ACHN (cell line): ENCODE results near the gene ANOS1.
"Not testable (repeated sequence)": the region's sequence is repeated elsewhere in the genome, so short reads cannot be mapped to it uniquely, and the experiment has no call there.

ENCODE experiments used
- DNase-seq: peaks from one replicate; pipeline ENCODE4 v3.0.0-alpha.2; 2015
- in situ Hi-C: cut with HindIII; loops from 2 replicates; pipeline ENCODE4 v1.10.0; 2017; ENCODE audit warnings: low sequenced_read_pairs, low pct_ligation_motif_present, low pct_unique_long_range_greater_than_20kb

ANOS1 gene

GRCh38 chrX:8649969-8650368 lies 82.0 kb downstream of the ANOS1 start:
- no peak for DNase-seq
- in situ Hi-C loops = no loop called here

- in situ Hi-C loops = no loop called here
- no peak for DNase-seq
Measured at GRCh38 chrX:8647176-8647575, 84.8 kb downstream of the ANOS1 start.

- no peak for DNase-seq
- in situ Hi-C loops = no loop called here
Measured at GRCh38 chrX:8639949-8640475, 91.9 kb downstream of the ANOS1 start.

GRCh38 chrX:8636497-8636896 lies 95.4 kb downstream of the ANOS1 start:
- DNase-seq = no peak
- in situ Hi-C loops = no loop called here

GRCh38 chrX:8635812-8636211 lies 96.1 kb downstream of the ANOS1 start:
- in situ Hi-C loops = no loop called here
- no peak for DNase-seq

GRCh38 chrX:8632924-8633323 lies 99.0 kb downstream of the ANOS1 start:
- DNase-seq = no peak

GRCh38 chrX:8629871-8630270 lies 102.1 kb downstream of the ANOS1 start:
- no peak for DNase-seq
- in situ Hi-C loops = no loop called here

More at GRCh38 chrX:8632924-8633323, 99.0 kb downstream of the ANOS1 start:
- in situ Hi-C loops = no loop called here

- no peak for DNase-seq
- in situ Hi-C loops = no loop called here
Measured at GRCh38 chrX:8627796-8628195, 104.1 kb downstream of the ANOS1 start.

GRCh38 chrX:8607326-8607725 lies 124.6 kb downstream of the ANOS1 start:
- in situ Hi-C loops = no loop called here
- DNase-seq = no peak

- in situ Hi-C loops = no loop called here
Measured at GRCh38 chrX:8604131-8604530, 127.8 kb downstream of the ANOS1 start.

GRCh38 chrX:8591501-8591900 lies 140.4 kb downstream of the ANOS1 start:
- in situ Hi-C loops = no loop called here
- no peak for DNase-seq

More at GRCh38 chrX:8604131-8604530, 127.8 kb downstream of the ANOS1 start:
- DNase-seq = no peak

GRCh38 chrX:8586953-8587352 lies 145.0 kb downstream of the ANOS1 start:
- DNase-seq = no peak
- in situ Hi-C loops = no loop called here

GRCh38 chrX:8579602-8580001 lies 152.3 kb downstream of the ANOS1 start:
- no peak for DNase-seq
- in situ Hi-C loops = no loop called here

- in situ Hi-C loops = no loop called here
- no peak for DNase-seq
Measured at GRCh38 chrX:8576821-8577220, 155.1 kb downstream of the ANOS1 start.

GRCh38 chrX:8565729-8566128 lies 166.2 kb downstream of the ANOS1 start:
- DNase-seq = no peak
- in situ Hi-C loops = no loop called here

GRCh38 chrX:8548446-8548845 lies 183.5 kb downstream of the ANOS1 start:
- in situ Hi-C loops = no loop called here
- DNase-seq = no peak

GRCh38 chrX:8546715-8547114 lies 185.2 kb downstream of the ANOS1 start:
- in situ Hi-C loops = no loop called here
- no peak for DNase-seq

- in situ Hi-C loops = no loop called here
- no peak for DNase-seq
Measured at GRCh38 chrX:8520791-8521190, 211.1 kb downstream of the ANOS1 start.

GRCh38 chrX:8520178-8520577 lies 211.8 kb downstream of the ANOS1 start:
- DNase-seq = no peak
- in situ Hi-C loops = no loop called here

- DNase-seq = peak; percentile 26
- in situ Hi-C loops = no loop called here
Measured at GRCh38 chrX:8504451-8504850, 227.5 kb downstream of the ANOS1 start.

- in situ Hi-C loops, DNase-seq: not testable (repeated sequence)
Measured at GRCh38 chrX:8502101-8502500, 229.8 kb downstream of the ANOS1 start.
